Body of pancreas (tissue), 4 donors: ENCODE data around the gene CARD16. TPM values are rescaled to one million over a fixed set of nuclear protein-coding genes. Genes with fewer than 3 reads are reported as not detected.

Experiments used
- ATAC-seq: fragments of 150-250 bp; one replicate; pipeline ENCODE4 v1.9.1; 2016
- DNase-seq, 4 donors: peaks; one replicate each; pipeline ENCODE4 v3.0.0-alpha.2; 2019
- H3K27ac ChIP-seq, 4 donors: fragments of 200-600 bp; sonication (generic); 1 replicate in 3 of 4; 2 replicates in 1 of 4; pipeline versions ENCODE4 v1.5.1 to v1.6.1; 2016 to 2019; ENCODE audit warnings: mild to moderate bottlenecking in 1 of 4, mixed read lengths in 1 of 4, moderate library complexity in 1 of 4
- H3K27me3 ChIP-seq, 2 donors: fragments of 200-600 bp; sonication (generic); one replicate each; pipeline ENCODE4 v1.6.0; 2016; ENCODE audit warnings: mild to moderate bottlenecking in 1 of 2
- H3K36me3 ChIP-seq, 2 donors: fragments of 200-600 bp; sonication (generic); replicated peaks in 1 of 2; 2 replicates each; pipeline ENCODE4 v1.5.1; 2016; ENCODE audit warnings: low read depth in 2 of 2; ENCODE audit not compliant: insufficient read depth in 1 of 2
- H3K4me1 ChIP-seq: fragments of 200-600 bp; sonication (generic); one replicate; pipeline ENCODE4 v1.6.0; 2016
- H3K4me3 ChIP-seq, 2 donors: fragments of 200-600 bp; sonication (generic); 1 replicate in 1 of 2; 2 replicates in 1 of 2; pipeline ENCODE4 v1.5.1; 2016 to 2019
- H3K9me3 ChIP-seq, 3 donors: fragments of 200-600 bp; sonication (generic); 1 replicate in 2 of 3; 2 replicates in 1 of 3; pipeline ENCODE4 v1.5.1; 2016
- POLR2A ChIP-seq, 3 donors: fragments of 450-650 bp; IDR thresholded peaks; one replicate each; pipeline ENCODE4 v1.6.1; 2016; ENCODE audit warnings: antibody characterized with exemption in 3 of 3, mild to moderate bottlenecking in 2 of 3
- WGBS, 2 donors: methylation state at CpG; one replicate each; pipeline ENCODE4 v1.1.5; 2017; 5-methylcytosine and 5-hydroxymethylcytosine counted together
- intact Hi-C: fragments of 100-400 bp; cut with DNase I; formaldehyde crosslinking; loops from one replicate; pipeline ENCODE4 v1.15.1; 2023
- total RNA-seq, 2 donors: library from RNA; depleted of rRNA; stranded (reverse); fragments of >200 nt; gene quantifications; one replicate each; pipeline ENCODE4 v1.1.0, GENCODE V29; 2016
- TF ChIP-seq, protein P1 (sequence below), 7 experiments: fragments of 450-650 bp in 4 of 7; fragments of 200-600 bp in 3 of 7; sonication (generic) in 3 of 7; IDR thresholded peaks; one replicate each; pipeline ENCODE4 v1.5.1; 2016 to 2019; ENCODE audit warnings: antibody characterized with exemption in 7 of 7

The CARD16 gene
- total RNA-seq, 2 donors from 2014 or later = 4.0 to 6.0 TPM

DNA sequence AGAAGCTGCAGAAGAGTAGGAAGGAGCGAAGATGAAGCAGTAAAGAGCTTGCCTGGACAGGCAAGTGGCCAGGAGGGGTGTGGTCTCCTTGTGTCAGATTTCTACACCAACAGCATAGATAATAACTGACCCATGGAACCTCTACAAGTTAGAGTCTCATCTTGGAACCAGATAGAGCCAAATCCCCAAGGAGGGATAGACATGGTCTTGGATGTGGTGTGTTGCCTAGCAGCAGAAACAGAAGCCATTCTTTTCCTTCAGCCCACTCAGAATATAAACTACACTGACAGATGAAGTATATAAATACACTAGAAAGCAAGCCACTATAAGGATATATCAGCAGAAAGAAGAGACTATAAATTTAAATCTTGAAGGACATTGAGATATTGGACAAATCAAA lies 4.3 kb upstream of the CARD16 start:
- 95 to 100% methylated on average over 1 of the region's 1 CpG for WGBS, 2 donors
- DNase-seq = no peak
- Histone ChIP-seq H3K36me3 (no peaks in the 10 kb centered on the region), H3K4me3 (no peak overlapping the region), H3K4me1 (no peaks in the 10 kb centered on the region), H3K27ac (no peak overlapping the region), H3K9me3 (no peaks in the 10 kb centered on the region), H3K27me3 (no peaks in the 10 kb centered on the region)
- intact Hi-C loops = no loop called here
- TF ChIP-seq, protein P1, sequence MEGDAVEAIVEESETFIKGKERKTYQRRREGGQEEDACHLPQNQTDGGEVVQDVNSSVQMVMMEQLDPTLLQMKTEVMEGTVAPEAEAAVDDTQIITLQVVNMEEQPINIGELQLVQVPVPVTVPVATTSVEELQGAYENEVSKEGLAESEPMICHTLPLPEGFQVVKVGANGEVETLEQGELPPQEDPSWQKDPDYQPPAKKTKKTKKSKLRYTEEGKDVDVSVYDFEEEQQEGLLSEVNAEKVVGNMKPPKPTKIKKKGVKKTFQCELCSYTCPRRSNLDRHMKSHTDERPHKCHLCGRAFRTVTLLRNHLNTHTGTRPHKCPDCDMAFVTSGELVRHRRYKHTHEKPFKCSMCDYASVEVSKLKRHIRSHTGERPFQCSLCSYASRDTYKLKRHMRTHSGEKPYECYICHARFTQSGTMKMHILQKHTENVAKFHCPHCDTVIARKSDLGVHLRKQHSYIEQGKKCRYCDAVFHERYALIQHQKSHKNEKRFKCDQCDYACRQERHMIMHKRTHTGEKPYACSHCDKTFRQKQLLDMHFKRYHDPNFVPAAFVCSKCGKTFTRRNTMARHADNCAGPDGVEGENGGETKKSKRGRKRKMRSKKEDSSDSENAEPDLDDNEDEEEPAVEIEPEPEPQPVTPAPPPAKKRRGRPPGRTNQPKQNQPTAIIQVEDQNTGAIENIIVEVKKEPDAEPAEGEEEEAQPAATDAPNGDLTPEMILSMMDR (IDR thresholded peaks at IDR 0.05) = no peak
- no peak for TF ChIP-seq POLR2A (IDR thresholded peaks at IDR 0.05)
- ATAC-seq = no peak

DNA sequence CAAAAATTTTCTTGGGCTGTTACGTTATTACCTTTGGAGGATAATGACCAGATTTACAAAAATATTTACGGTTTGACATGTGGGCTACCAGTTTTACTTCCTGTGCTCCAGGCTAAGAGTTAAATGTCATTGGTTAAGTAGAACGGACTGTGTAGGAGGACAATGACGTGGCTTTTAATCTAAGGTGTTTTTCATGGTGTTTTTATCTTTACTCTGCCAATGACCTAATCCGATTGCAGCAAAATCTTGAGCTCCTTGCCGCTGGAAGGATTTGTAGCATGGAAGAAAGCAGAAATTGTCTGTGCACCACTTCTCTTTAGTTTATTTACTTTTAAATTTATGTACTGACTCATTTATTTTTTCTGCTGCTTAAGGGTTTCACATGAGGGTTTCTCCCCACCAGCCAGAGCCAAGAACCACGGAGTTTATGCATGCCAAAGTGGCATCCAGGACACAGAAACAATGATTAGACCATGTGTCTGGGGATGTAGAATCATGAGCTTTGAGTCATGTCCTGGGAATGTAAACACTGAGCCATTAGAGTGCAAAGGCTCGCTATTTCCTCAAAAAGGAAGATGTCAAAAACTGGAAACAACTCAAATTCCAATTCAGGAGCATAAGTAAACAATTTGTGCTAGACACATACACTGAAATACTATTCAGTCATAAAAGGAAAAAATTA lies 1.9 kb upstream of the CARD16 start:
- no peaks in the 10 kb centered on the region for H3K36me3 ChIP-seq
- no peak overlapping the region for H3K4me3 ChIP-seq
- ATAC-seq (no peak), DNase-seq (peak in 1 of 4 donors; percentile 20)
- WGBS, 2 donors = 67 to 72% methylated on average over 8 of the region's 8 CpGs
- TF ChIP-seq, protein P1 (IDR thresholded peaks at IDR 0.05) = no peak
- no peak for TF ChIP-seq POLR2A (IDR thresholded peaks at IDR 0.05)
- no peak overlapping the region for H3K27ac ChIP-seq
- H3K4me1 ChIP-seq = no peaks in the 10 kb centered on the region
- H3K27me3 ChIP-seq = no peaks in the 10 kb centered on the region
- no peaks in the 10 kb centered on the region for H3K9me3 ChIP-seq
- intact Hi-C loops = no loop called here

DNA sequence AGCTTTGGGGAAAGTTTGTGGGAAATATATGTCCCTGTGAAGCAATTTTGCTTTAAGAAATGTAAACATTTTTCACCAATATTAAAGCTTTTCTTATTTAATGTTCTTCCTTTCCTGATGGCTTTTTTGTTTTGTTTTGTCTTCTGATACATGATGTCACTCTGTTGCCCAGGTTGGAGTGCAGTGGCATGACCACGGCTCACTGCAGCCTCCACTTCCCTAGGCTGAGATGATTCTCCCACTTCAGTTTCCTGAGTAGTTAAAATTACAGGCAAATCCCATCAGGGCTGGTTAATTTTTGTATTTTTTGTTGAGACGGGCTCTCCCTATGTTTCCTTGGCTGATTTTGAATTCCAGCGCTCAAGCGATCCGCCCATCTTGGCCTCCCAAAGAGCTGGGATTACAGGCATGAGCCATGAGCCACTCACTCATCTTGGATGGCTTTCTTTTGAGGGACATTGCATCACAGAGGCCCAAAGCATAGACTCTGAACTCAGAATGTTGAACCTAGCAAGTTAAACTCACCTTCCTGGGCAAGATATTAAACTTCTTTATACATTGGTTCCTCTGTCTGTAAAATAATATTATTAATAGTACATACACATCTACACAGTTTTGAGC lies 651 bp upstream of the CARD16 start:
- intact Hi-C loops = no loop called here

DNA sequence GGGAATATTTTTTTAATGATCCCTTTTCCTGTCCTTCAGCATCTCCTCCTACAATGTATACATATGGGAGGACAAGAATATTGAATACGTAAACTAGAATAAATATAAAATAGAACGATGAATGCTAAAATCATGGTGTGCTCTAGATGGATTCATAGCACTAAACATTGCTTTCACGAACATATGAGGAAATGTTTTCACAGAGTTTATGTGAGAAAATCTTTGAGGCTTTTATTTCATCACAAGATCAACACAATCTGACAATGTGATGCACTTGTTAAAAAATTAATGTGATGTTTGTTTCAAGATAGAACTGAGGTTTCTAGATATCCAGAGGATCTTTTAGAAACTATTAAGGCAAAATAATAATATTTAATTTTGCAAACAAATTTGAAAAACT lies 3.0 kb downstream of the CARD16 start:
- WGBS, 2 donors = 49 to 57% methylated on average over 3 of the region's 3 CpGs
- no peak for TF ChIP-seq POLR2A (IDR thresholded peaks at IDR 0.05)
- TF ChIP-seq, protein P1 (IDR thresholded peaks at IDR 0.05) = no peak
- Histone ChIP-seq H3K9me3 (no peaks in the 10 kb centered on the region), H3K4me3 (no peak overlapping the region), H3K27me3 (no peaks in the 10 kb centered on the region), H3K36me3 (no peaks in the 10 kb centered on the region), H3K4me1 (no peaks in the 10 kb centered on the region), H3K27ac (no peak overlapping the region)
- intact Hi-C loops = no loop called here
- ATAC-seq (no peak), DNase-seq (no peak)

More for the DNA sequence above, 651 bp upstream of the CARD16 start:
- no peaks in the 10 kb centered on the region for H3K4me1 ChIP-seq
- no peaks in the 10 kb centered on the region for H3K9me3 ChIP-seq
- no peaks in the 10 kb centered on the region for H3K36me3 ChIP-seq
- H3K4me3 ChIP-seq = no peak overlapping the region
- DNase-seq = no peak
- no peak for ATAC-seq
- 92 to 94% methylated on average over 5 of the region's 5 CpGs for WGBS, 2 donors
- H3K27me3 ChIP-seq = no peaks in the 10 kb centered on the region
- TF ChIP-seq POLR2A (IDR thresholded peaks at IDR 0.05) = no peak
- TF ChIP-seq, protein P1 (IDR thresholded peaks at IDR 0.05) = no peak
- no peak overlapping the region for H3K27ac ChIP-seq

DNA sequence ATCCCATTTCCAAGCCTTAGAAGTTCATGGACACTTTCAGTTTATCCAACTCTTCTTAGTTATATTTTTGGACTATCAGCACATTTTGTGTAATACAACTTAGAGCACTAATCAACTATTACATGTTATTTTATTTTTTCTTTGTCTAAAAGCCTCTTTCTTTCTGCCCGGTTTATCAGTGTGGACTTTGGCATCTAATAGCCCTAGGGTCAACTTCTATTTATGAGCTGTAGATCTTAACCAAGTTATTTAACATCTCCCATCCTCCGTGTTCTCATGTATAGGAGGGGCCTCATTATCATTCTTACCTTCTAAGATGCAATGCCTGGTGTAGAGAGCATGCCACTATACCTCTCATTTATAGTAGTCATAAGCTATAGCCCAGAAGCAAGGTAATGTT lies 4.4 kb downstream of the CARD16 start:
- H3K27ac ChIP-seq = no peak overlapping the region
- no peaks in the 10 kb centered on the region for H3K4me1 ChIP-seq
- no peaks in the 10 kb centered on the region for H3K27me3 ChIP-seq
- intact Hi-C loops = no loop called here
- no peak overlapping the region for H3K4me3 ChIP-seq
- TF ChIP-seq, protein P1 (IDR thresholded peaks at IDR 0.05) = no peak
- TF ChIP-seq POLR2A (IDR thresholded peaks at IDR 0.05) = no peak
- 41% methylated on average over 2 of the region's 2 CpGs for WGBS, 2 donors
- no peak for DNase-seq
- ATAC-seq = no peak
- H3K36me3 ChIP-seq = no peaks in the 10 kb centered on the region
- no peaks in the 10 kb centered on the region for H3K9me3 ChIP-seq
